ENCODE results near the gene CDR2L.
"Not testable (repeated sequence)": the region's sequence is repeated elsewhere in the genome, so short reads cannot be mapped to it uniquely, and the experiment has no call there.

Gene CDR2L

DNA sequence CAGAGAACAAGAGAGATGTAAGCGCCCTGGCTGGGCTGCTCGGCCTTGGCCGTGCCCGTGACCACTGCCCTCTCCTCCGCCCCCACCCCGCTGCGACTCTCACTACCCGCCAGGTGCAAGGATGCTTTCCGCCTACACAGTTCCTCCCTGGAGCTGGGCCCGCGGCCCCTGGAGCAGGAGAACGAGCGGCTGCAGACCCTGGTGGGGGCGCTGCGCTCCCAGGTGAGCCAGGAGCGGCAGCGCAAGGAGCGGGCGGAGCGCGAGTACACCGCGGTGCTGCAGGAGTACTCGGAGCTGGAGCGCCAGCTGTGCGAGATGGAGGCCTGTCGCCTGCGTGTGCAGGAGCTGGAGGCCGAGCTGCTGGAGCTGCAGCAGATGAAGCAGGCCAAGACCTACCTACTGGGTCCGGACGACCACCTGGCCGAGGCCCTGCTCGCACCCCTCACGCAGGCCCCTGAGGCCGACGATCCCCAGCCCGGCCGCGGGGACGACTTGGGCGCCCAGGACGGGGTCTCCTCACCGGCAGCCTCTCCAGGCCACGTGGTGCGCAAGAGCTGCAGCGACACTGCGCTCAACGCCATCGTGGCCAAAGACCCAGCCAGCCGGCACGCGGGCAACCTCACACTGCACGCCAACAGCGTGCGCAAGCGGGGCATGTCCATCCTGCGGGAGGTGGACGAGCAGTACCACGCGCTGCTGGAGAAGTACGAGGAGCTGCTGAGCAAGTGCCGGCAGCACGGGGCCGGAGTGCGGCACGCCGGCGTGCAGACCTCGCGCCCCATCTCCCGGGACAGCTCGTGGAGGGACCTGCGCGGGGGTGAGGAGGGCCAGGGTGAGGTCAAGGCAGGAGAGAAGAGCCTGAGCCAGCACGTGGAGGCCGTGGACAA is 15.9 kb downstream of the CDR2L start:
- H3K4me3 ChIP-seq (ENCODE audit: low read depth, low read length), result no peak overlapping the region
- no peak for DNase-seq (ENCODE audit: low read depth)
- no peak for TF ChIP-seq CTCF (IDR thresholded peaks at IDR 0.05; ENCODE audit: low read depth, low read length, missing control alignments)
- in situ Hi-C loops (cut with HindIII; ENCODE audit: low sequenced_read_pairs), result no loop called here

GRCh38 chr17:75003957-75004355 is 16.5 kb downstream of the CDR2L start:
- no peak for DNase-seq (ENCODE audit: low read depth)
- no peak for TF ChIP-seq CTCF (IDR thresholded peaks at IDR 0.05; ENCODE audit: low read depth, low read length, missing control alignments)
- in situ Hi-C loops (cut with HindIII; ENCODE audit: low sequenced_read_pairs), result no loop called here
- no peak overlapping the region for H3K4me3 ChIP-seq (ENCODE audit: low read depth, low read length)

DNA sequence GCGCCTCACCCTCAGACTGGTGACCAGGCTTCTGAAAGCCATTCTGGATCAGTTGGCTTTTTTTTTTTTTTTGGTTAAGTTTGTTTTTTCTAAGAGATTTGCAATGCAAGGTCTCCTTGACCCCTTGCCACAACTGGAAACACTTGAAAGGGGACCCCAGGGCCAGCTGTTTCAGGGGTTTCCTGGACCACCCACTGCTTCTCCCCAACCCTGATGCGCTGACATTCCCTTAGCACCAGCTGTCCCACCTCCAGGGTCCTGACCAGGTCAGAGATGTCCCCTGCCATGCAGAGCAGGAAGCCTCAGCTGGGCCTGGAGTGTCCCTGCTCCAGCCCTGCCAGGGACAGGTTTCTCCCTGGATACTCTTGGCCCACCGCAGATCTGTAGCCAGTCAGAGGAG is 16.9 kb downstream of the CDR2L start:
- DNase-seq (ENCODE audit: low read depth), result no peak
- in situ Hi-C loops (cut with HindIII; ENCODE audit: low sequenced_read_pairs), result no loop called here

GRCh38 chr17:75005291-75005690 is 17.9 kb downstream of the CDR2L start:
- H3K4me3 ChIP-seq (ENCODE audit: low read depth, low read length), result no peak overlapping the region
- no peak for TF ChIP-seq CTCF (IDR thresholded peaks at IDR 0.05; ENCODE audit: low read depth, low read length, missing control alignments)
- in situ Hi-C loops (cut with HindIII; ENCODE audit: low sequenced_read_pairs), result no loop called here
- DNase-seq (ENCODE audit: low read depth), result no peak

More for the DNA sequence above, 16.9 kb downstream of the CDR2L start:
- H3K4me3 ChIP-seq (ENCODE audit: low read depth, low read length), result no peak overlapping the region
- TF ChIP-seq CTCF (IDR thresholded peaks at IDR 0.05; ENCODE audit: low read depth, low read length, missing control alignments), result no peak

DNA sequence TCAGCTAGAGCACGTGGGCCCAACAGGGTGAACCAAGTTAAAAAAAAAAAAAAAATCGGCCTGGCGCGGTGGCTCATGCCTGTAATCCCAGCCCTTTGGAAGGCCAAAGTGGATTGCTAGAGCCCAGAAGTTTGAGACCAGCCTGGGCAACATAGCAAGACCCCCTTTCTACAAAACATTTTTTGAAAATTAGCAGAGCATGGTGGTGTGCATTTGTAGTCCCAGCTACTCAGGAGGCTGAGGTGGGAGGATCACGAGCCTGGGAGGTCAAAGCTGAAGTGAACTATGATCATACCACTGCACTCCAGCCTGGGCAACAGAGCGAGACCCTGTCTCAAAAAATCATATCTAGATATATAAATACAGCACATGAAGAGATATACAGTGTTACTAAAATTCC is 18.7 kb downstream of the CDR2L start:
- in situ Hi-C loops (cut with HindIII; ENCODE audit: low sequenced_read_pairs), result not testable (repeated sequence)

DNA sequence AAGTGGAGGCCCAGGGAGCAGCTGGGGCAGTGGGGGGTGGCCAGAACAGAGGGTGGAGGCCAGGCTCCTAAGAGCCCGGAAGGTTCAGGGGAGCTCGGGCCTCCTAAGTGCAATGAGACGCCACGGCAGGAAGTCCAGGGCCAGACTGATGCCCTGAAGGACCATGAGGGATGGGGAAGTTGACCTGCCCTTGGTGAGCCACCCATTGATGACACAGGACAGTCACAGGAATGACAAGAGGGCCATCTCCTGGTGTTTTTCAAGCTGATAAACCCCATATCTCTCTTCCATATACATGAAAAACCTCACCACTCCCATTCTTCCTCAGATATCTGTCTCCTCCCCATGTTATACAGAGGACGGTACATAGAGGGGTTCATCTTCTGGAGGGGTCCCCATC is 19.2 kb downstream of the CDR2L start:
- in situ Hi-C loops (cut with HindIII; ENCODE audit: low sequenced_read_pairs), result no loop called here
- no peak for DNase-seq (ENCODE audit: low read depth)
- H3K4me3 ChIP-seq (ENCODE audit: low read depth, low read length), result no peak overlapping the region
- no peak for TF ChIP-seq CTCF (IDR thresholded peaks at IDR 0.05; ENCODE audit: low read depth, low read length, missing control alignments)

More for the DNA sequence above, 18.7 kb downstream of the CDR2L start:
- not testable (repeated sequence) for H3K4me3 ChIP-seq (ENCODE audit: low read depth, low read length); DNase-seq (ENCODE audit: low read depth)

GRCh38 chr17:75008373-75008772 is 20.9 kb downstream of the CDR2L start:
- no peak for DNase-seq (ENCODE audit: low read depth)
- in situ Hi-C loops (cut with HindIII; ENCODE audit: low sequenced_read_pairs), result no loop called here
- no peak overlapping the region for H3K4me3 ChIP-seq (ENCODE audit: low read depth, low read length)
- no peak for TF ChIP-seq CTCF (IDR thresholded peaks at IDR 0.05; ENCODE audit: low read depth, low read length, missing control alignments)

Measured in astrocyte of the cerebellum (primary cell).